ENCODE results near the gene NAV2. TPM values are rescaled to one million over a fixed set of nuclear protein-coding genes. Genes with fewer than 3 reads are reported as not detected.

Gene NAV2
- total and polyA plus RNA-seq, 10 donors, result 0.46 to 11.6 (median 4.1) TPM

DNA sequence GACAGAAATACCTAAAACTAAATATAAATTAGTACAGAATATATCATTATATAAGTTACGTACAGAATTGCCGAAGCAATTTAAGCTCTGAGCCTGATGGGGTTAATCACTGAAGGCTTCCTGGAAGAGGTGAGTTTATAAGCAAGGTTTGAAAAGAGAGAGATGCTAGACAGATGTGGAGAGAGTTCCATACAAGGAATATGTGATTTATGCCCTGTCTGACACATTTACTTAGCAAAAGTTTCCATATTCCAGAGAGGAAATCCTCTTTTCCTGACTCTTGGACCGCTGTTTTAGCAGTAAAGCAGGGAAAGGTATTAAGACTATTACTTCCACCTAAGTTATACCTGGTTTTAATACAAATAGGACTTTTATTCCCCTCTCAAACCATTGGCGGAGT lies 382.6 kb downstream of the NAV2 start:
- H3K27me3 ChIP-seq (replicated peaks in 1 of 7), result no peaks in the 10 kb centered on the region
- no peak for DNase-seq
- peaks cover 0 to 71% (median 0%) of the 10 kb centered on the region in 6 donors for H3K36me3 ChIP-seq
- no peak overlapping the region for H3K27ac ChIP-seq
- no peaks in the 10 kb centered on the region for H3K9me3 ChIP-seq
- intact Hi-C loops (cut with DNase I; ENCODE audit: low total_unique reads), result no loop called here
- H3K4me1 ChIP-seq, result peaks cover 0 to 8% (median 2%) of the 10 kb centered on the region in 6 donors
- no peak overlapping the region for H3K4me3 ChIP-seq
- TF ChIP-seq POLR2AphosphoS5 (IDR thresholded peaks at IDR 0.05) (no peak), CTCF (IDR thresholded peaks at IDR 0.05 in 8 of 11, conservative IDR thresholded peaks at IDR 0.05 in 3 of 11) (no peak), POLR2A (IDR thresholded peaks at IDR 0.05) (no peak)
- 91 to 98% (median 94%) methylated on average over 4 of the region's 4 CpGs for WGBS, 5 donors

- H3K9me3 ChIP-seq, result no peaks in the 10 kb centered on the region
- H3K27me3 ChIP-seq (replicated peaks in 1 of 7), result no peaks in the 10 kb centered on the region
- TF ChIP-seq POLR2AphosphoS5 (IDR thresholded peaks at IDR 0.05) (no peak), POLR2A (IDR thresholded peaks at IDR 0.05) (no peak), CTCF (IDR thresholded peaks at IDR 0.05 in 8 of 11, conservative IDR thresholded peaks at IDR 0.05 in 3 of 11) (no peak)
- peaks cover 0 to 71% (median 0%) of the 10 kb centered on the region in 6 donors for H3K36me3 ChIP-seq
- DNase-seq, result no peak
- H3K27ac ChIP-seq, result no peak overlapping the region
- H3K4me1 ChIP-seq, result peaks cover 0 to 7% (median 0%) of the 10 kb centered on the region in 6 donors
- WGBS, 5 donors, result 76 to 91% (median 85%) methylated on average over 13 of the region's 13 CpGs
- intact Hi-C loops (cut with DNase I; ENCODE audit: low total_unique reads), result no loop called here
- H3K4me3 ChIP-seq, result no peak overlapping the region
Measured at GRCh38 chr11:20097319-20098221, 384.9 kb downstream of the NAV2 start.

DNA sequence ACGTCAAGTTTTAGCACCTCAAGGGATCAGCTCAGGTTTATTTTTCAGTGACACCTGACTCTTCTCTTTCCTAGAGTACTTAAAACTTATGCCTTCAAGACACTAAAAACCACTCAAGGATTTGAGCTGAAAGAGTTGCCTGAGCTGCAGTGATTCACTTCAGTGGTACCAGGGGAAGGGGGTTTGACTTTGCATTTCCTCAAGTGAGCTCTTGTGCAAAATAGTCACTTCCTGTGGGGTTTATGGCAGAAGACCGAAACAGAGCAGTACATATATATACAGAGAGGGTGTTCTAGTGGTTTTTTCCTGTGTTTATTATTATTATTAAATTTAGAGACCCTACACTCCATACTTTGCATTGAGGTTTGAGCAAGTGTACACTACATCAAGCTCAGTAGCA lies 386.9 kb downstream of the NAV2 start:
- DNase-seq, result no peak
- WGBS, 5 donors, result 42 to 52% (median 46%) methylated on average over 2 of the region's 2 CpGs
- intact Hi-C loops (cut with DNase I; ENCODE audit: low total_unique reads), result no loop called here

More for the DNA sequence above, 386.9 kb downstream of the NAV2 start:
- H3K36me3 ChIP-seq, result peaks cover 0 to 79% (median 0%) of the 10 kb centered on the region in 6 donors
- TF ChIP-seq CTCF (IDR thresholded peaks at IDR 0.05 in 8 of 11, conservative IDR thresholded peaks at IDR 0.05 in 3 of 11), result no peak
- no peak for TF ChIP-seq POLR2A (IDR thresholded peaks at IDR 0.05)
- TF ChIP-seq POLR2AphosphoS5 (IDR thresholded peaks at IDR 0.05), result no peak
- no peaks in the 10 kb centered on the region for H3K27me3 ChIP-seq (replicated peaks in 1 of 7)
- no peaks in the 10 kb centered on the region for H3K9me3 ChIP-seq
- H3K27ac ChIP-seq, result no peak overlapping the region
- peaks cover 0 to 7% (median 0%) of the 10 kb centered on the region in 6 donors for H3K4me1 ChIP-seq
- no peak overlapping the region for H3K4me3 ChIP-seq
